Prostate gland (tissue), 2 donors: Measurements from ENCODE around the gene ARL15.

ENCODE experiments used
- POLR2A ChIP-seq: fragments of 450-650 bp; IDR thresholded peaks from one replicate; pipeline ENCODE4 v1.6.1; 2016; ENCODE audit warnings: antibody characterized with exemption, mild to moderate bottlenecking
- POLR2AphosphoS5 ChIP-seq: sonication (generic); formaldehyde crosslinking; IDR thresholded peaks from one replicate; pipeline ENCODE4 v1.6.1; 2017; ENCODE audit warnings: antibody characterized with exemption
- TF ChIP-seq, protein P1 (sequence below), 4 experiments: fragments of 200-600 bp in 2 of 4; fragments of 450-650 bp in 2 of 4; sonication (generic) in 2 of 4; IDR thresholded peaks; 1 replicate in 3 of 4; 2 replicates in 1 of 4; pipeline ENCODE4 v1.5.1; 2016 to 2019; ENCODE audit warnings: antibody characterized with exemption in 4 of 4, mild to moderate bottlenecking in 2 of 4, moderate library complexity in 2 of 4

DNA sequence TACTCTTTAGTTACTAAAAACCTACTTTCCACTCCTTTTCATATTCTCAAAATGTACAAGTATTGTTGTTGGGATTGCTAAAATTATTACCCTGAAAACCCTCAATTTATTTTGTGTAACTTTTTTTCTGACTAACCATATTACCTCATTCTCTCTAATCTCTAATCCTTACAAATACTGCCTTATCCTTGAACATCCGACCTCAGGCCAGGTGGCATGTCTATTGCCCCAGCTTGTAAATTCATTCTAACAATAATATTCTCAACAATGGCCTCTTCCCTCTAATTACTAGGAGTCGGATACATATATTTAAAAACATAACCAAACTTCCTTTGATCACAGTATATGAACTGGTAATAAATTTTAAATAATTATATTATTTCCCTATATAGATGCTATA lies 25.8 kb downstream of the ARL15 start:
- TF ChIP-seq, protein P1, sequence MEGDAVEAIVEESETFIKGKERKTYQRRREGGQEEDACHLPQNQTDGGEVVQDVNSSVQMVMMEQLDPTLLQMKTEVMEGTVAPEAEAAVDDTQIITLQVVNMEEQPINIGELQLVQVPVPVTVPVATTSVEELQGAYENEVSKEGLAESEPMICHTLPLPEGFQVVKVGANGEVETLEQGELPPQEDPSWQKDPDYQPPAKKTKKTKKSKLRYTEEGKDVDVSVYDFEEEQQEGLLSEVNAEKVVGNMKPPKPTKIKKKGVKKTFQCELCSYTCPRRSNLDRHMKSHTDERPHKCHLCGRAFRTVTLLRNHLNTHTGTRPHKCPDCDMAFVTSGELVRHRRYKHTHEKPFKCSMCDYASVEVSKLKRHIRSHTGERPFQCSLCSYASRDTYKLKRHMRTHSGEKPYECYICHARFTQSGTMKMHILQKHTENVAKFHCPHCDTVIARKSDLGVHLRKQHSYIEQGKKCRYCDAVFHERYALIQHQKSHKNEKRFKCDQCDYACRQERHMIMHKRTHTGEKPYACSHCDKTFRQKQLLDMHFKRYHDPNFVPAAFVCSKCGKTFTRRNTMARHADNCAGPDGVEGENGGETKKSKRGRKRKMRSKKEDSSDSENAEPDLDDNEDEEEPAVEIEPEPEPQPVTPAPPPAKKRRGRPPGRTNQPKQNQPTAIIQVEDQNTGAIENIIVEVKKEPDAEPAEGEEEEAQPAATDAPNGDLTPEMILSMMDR (IDR thresholded peaks at IDR 0.05), result no peak
- TF ChIP-seq POLR2A (no peak), POLR2AphosphoS5 (no peak)
